ENCODE results near the gene SCAI. TPM values are rescaled to one million over a fixed set of nuclear protein-coding genes. Genes with fewer than 3 reads are reported as not detected.

The SCAI gene
- total and polyA plus RNA-seq, 9 donors: 3.1 to 13.3 (median 9.2) TPM

- Histone ChIP-seq H3K4me3 (no peak overlapping the region), H3K36me3 (no peaks in the 10 kb centered on the region), H3K27me3 (no peaks in the 10 kb centered on the region), H3K9me3 (no peaks in the 10 kb centered on the region), H3K4me1 (ENCODE audit: insufficient read depth) (no peaks in the 10 kb centered on the region), H3K27ac (no peak overlapping the region)
- intact Hi-C loops (cut with DNase I): no loop called here
- DNase-seq: no peak
- 88 to 94% (median 88%) methylated on average over 4 of the region's 4 CpGs for WGBS, 3 donors
- TF ChIP-seq POLR2A (IDR thresholded peaks at IDR 0.05): no peak
- TF ChIP-seq, protein P1, sequence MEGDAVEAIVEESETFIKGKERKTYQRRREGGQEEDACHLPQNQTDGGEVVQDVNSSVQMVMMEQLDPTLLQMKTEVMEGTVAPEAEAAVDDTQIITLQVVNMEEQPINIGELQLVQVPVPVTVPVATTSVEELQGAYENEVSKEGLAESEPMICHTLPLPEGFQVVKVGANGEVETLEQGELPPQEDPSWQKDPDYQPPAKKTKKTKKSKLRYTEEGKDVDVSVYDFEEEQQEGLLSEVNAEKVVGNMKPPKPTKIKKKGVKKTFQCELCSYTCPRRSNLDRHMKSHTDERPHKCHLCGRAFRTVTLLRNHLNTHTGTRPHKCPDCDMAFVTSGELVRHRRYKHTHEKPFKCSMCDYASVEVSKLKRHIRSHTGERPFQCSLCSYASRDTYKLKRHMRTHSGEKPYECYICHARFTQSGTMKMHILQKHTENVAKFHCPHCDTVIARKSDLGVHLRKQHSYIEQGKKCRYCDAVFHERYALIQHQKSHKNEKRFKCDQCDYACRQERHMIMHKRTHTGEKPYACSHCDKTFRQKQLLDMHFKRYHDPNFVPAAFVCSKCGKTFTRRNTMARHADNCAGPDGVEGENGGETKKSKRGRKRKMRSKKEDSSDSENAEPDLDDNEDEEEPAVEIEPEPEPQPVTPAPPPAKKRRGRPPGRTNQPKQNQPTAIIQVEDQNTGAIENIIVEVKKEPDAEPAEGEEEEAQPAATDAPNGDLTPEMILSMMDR (IDR thresholded peaks at IDR 0.05): no peak
- TF ChIP-seq EP300 (IDR thresholded peaks at IDR 0.05): no peak
Measured at GRCh38 chr9:125153712-125154367, 10.5 kb upstream of the SCAI start.

DNA sequence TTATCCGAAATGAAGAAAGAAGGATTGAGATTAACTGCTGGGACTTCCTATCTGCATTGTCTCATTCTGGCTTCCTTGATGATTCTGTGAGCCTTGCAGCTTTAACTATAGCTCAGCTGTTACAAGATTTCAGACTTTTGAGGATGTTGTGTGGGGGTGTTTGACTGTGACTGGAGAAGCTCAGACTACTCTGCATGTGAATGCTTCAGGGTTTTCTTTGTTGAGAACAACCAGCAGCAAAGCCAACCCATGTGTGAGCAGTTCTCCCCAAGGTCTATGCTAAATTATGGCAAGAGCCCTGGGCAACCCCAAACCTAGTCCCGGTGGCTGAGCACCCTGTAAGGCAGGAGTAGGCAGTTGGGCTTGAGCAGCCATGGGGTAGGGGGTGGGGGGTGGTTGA lies 8.4 kb upstream of the SCAI start:
- intact Hi-C loops (cut with DNase I): no loop called here
- Histone ChIP-seq H3K27me3 (no peaks in the 10 kb centered on the region), H3K36me3 (no peaks in the 10 kb centered on the region), H3K4me1 (ENCODE audit: insufficient read depth) (no peaks in the 10 kb centered on the region), H3K27ac (no peak overlapping the region), H3K9me3 (no peaks in the 10 kb centered on the region), H3K4me3 (no peak overlapping the region)
- TF ChIP-seq EP300 (IDR thresholded peaks at IDR 0.05): no peak
- no peak for TF ChIP-seq POLR2A (IDR thresholded peaks at IDR 0.05)
- TF ChIP-seq, protein P1 (IDR thresholded peaks at IDR 0.05): no peak
- no peak for DNase-seq
- WGBS, 3 donors: 88 to 91% (median 88%) methylated on average over 2 of the region's 2 CpGs

DNA sequence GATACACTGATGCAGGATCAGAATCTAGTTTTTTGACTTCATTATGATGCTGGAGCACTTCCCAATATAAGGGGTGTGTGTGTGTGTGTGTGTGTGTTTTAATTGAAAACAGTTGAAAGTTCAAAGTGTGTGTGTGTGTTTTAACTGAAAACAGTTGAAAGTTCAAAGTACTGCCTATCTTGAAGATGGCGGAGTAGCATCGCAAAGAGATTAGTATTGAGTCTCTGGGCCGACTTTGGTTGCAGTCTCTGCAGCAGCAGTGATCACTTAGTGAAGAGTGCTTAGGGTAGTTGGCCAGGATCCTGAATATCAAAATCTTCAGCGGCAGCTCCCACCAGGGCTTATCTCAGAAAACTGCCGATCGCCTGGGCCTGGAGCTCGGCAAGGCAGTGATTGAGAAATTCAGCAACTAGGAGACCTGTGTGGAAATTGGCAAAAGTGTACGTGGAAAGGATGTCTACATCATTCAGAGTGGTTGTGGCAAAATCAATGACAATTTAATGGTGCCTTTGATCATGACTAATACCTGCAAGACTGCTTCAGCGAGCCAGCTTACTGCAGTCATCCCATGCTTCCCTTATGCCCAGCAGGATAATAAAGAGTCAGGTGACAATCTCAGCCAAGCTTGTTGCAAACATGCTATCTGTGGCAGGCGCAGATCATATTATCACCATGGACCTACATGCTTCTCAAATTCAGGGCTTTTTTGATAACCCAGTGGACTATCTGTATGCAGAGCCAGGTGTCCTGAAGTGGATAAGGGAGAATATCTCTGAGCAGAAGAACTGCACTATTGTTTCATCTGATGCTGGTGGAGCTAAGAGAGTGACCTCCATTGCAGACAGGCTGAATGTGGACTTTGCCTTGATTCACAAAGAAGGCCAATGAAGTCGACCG lies 7.3 kb upstream of the SCAI start:
- TF ChIP-seq, protein P1 (IDR thresholded peaks at IDR 0.05): no peak
- TF ChIP-seq EP300 (IDR thresholded peaks at IDR 0.05) (no peak), POLR2A (IDR thresholded peaks at IDR 0.05) (no peak)
- WGBS, 3 donors: 64 to 72% (median 67%) methylated on average over 12 of the region's 12 CpGs

GRCh38 chr9:125147401-125147951 lies 4.1 kb upstream of the SCAI start:
- WGBS, 3 donors: 78 to 81% (median 80%) methylated on average over 3 of the region's 3 CpGs
- Histone ChIP-seq H3K4me1 (ENCODE audit: insufficient read depth) (no peaks in the 10 kb centered on the region), H3K27me3 (no peaks in the 10 kb centered on the region), H3K27ac (no peak overlapping the region), H3K9me3 (no peaks in the 10 kb centered on the region), H3K4me3 (no peak overlapping the region), H3K36me3 (no peaks in the 10 kb centered on the region)
- no peak for DNase-seq
- TF ChIP-seq, protein P1 (IDR thresholded peaks at IDR 0.05): no peak
- no peak for TF ChIP-seq POLR2A (IDR thresholded peaks at IDR 0.05)
- no peak for TF ChIP-seq EP300 (IDR thresholded peaks at IDR 0.05)
- intact Hi-C loops (cut with DNase I): loop anchor here in 2 of 4 donors (10.0 kb wide), 2 partner anchors 283 to 373 kb away; partner anchors contain the start of genes ARPC5L (in 1 of the 2), NR6A1 (in 1 of the 2), OLFML2A (in 1 of the 2) and RPL35 (in 1 of the 2)

More for the DNA sequence above, 7.3 kb upstream of the SCAI start:
- no peaks in the 10 kb centered on the region for H3K27me3 ChIP-seq
- no peaks in the 10 kb centered on the region for H3K36me3 ChIP-seq
- H3K4me3 ChIP-seq: no peak overlapping the region
- H3K9me3 ChIP-seq: no peaks in the 10 kb centered on the region
- intact Hi-C loops (cut with DNase I): no loop called here
- DNase-seq: no peak
- H3K4me1 ChIP-seq (ENCODE audit: insufficient read depth): no peaks in the 10 kb centered on the region
- H3K27ac ChIP-seq: no peak overlapping the region

Data from ovary (tissue), 9 donors.